Measurements from ENCODE around the gene UNCX. TPM values are rescaled to one million over a fixed set of nuclear protein-coding genes. Genes with fewer than 3 reads are reported as not detected.

UNCX gene
- total and polyA plus RNA-seq, 2 experiments from 2014 or later = not detected

DNA sequence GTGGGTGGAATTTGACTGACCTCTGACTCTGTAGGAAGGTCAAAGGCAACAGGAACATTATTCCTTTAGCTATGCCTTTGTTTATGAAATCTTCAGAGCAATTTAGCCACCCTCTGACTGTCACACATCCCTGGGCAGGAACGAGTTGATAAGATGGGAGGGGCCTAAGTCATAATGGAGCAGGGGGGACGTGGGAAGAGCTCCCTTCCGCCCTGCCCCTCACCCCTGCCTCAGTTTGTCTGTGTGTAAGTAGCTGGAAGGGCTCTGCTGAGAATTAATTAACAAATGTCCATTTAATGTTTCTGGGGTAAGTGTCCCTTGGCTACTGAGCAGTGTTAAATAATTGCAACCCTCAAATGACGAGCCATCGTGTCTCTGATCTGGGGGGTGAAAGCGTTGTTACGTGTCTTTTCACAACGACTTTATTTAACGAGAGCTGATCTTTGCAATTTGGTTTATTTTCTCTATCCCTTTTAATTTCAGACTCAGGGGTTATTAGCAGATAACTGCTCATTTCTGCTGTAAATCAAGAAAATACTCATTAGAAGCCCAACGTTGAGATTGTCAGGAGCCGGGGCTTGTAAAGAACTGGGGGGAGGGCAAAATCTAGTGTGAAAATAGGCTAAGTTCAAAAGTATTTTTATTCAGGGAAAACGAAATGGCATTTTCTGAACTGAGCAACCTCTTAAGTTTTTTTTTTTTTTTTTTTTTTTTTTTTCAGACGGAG lies 12.5 kb upstream of the UNCX start:
- H3K36me3 Mint-ChIP-seq (ENCODE audit: low read depth) = no peaks in the 10 kb centered on the region
- Histone ChIP-seq H3K79me2 (replicated peaks; ENCODE audit: insufficient read depth) (no peaks in the 10 kb centered on the region), H2AFZ (no peak overlapping the region), H3K36me3 (ENCODE audit: insufficient read depth) (no peaks in the 10 kb centered on the region), H3K4me2 (no peak overlapping the region), H3K4me1 (ENCODE audit: insufficient read depth) (peaks cover 5% of the 10 kb centered on the region), H3K27ac (ENCODE audit: low read depth) (no peak overlapping the region), H4K20me1 (replicated peaks; ENCODE audit: insufficient read depth) (0 out of 2 replicates have a peak, but pooled peaks cover 5% of the 10 kb centered on the region), H3K9me2 (ENCODE audit: insufficient read depth) (no peaks in the 10 kb centered on the region), H3K4me3 (no peak overlapping the region), H3K27me3 (ENCODE audit: insufficient read depth) (peaks cover 50% of the 10 kb centered on the region), H3F3A (replicated peaks; ENCODE audit: low read depth) (no peaks in the 10 kb centered on the region)
- peaks cover 3% of the 10 kb centered on the region; the same call in 1 of the 3 replicates for H3K4me1 Mint-ChIP-seq
- H3K27ac Mint-ChIP-seq = no peak overlapping the region
- H3K27me3 Mint-ChIP-seq (ENCODE audit: insufficient read depth, low read depth, poor library complexity) = peaks cover 61% of the 10 kb centered on the region
- H3K9me3 Mint-ChIP-seq = no peaks in the 10 kb centered on the region; the same call in 2 of the 3 replicates
- ATAC-seq = no peak
- TF ChIP-seq CREB1 (CRISPR knock-in tag; IDR thresholded peaks at IDR 0.05; ENCODE audit: low read depth) (no peak), NANOG (IDR thresholded peaks at IDR 0.05; ENCODE audit: borderline replicate concordance) (no peak), ZNF331 (CRISPR knock-in tag; IDR thresholded peaks at IDR 0.05; ENCODE audit: low read depth) (no peak), EZH2phosphoT487 (IDR thresholded peaks at IDR 0.05; ENCODE audit: unreplicated experiment) (no peak), STAT1 (IDR thresholded peaks at IDR 0.05; ENCODE audit: unreplicated experiment) (no peak), JUNB (IDR thresholded peaks at IDR 0.05; ENCODE audit: unreplicated experiment) (no peak), EZH2 (IDR thresholded peaks at IDR 0.05; ENCODE audit: low read depth, unreplicated experiment) (no peak), POLR2AphosphoS5 (IDR thresholded peaks at IDR 0.05; ENCODE audit: low read depth) (no peak), ZNF114 (CRISPR knock-in tag; IDR thresholded peaks at IDR 0.05) (no peak)
- TF ChIP-seq, protein P1, sequence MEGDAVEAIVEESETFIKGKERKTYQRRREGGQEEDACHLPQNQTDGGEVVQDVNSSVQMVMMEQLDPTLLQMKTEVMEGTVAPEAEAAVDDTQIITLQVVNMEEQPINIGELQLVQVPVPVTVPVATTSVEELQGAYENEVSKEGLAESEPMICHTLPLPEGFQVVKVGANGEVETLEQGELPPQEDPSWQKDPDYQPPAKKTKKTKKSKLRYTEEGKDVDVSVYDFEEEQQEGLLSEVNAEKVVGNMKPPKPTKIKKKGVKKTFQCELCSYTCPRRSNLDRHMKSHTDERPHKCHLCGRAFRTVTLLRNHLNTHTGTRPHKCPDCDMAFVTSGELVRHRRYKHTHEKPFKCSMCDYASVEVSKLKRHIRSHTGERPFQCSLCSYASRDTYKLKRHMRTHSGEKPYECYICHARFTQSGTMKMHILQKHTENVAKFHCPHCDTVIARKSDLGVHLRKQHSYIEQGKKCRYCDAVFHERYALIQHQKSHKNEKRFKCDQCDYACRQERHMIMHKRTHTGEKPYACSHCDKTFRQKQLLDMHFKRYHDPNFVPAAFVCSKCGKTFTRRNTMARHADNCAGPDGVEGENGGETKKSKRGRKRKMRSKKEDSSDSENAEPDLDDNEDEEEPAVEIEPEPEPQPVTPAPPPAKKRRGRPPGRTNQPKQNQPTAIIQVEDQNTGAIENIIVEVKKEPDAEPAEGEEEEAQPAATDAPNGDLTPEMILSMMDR (conservative IDR thresholded peaks at IDR 0.05; ENCODE audit: low read depth in 2 of 2) = no peak
- TF ChIP-seq, protein P2, sequence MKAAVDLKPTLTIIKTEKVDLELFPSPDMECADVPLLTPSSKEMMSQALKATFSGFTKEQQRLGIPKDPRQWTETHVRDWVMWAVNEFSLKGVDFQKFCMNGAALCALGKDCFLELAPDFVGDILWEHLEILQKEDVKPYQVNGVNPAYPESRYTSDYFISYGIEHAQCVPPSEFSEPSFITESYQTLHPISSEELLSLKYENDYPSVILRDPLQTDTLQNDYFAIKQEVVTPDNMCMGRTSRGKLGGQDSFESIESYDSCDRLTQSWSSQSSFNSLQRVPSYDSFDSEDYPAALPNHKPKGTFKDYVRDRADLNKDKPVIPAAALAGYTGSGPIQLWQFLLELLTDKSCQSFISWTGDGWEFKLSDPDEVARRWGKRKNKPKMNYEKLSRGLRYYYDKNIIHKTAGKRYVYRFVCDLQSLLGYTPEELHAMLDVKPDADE (IDR thresholded peaks at IDR 0.05) = no peak
- TF ChIP-seq, protein P3, sequence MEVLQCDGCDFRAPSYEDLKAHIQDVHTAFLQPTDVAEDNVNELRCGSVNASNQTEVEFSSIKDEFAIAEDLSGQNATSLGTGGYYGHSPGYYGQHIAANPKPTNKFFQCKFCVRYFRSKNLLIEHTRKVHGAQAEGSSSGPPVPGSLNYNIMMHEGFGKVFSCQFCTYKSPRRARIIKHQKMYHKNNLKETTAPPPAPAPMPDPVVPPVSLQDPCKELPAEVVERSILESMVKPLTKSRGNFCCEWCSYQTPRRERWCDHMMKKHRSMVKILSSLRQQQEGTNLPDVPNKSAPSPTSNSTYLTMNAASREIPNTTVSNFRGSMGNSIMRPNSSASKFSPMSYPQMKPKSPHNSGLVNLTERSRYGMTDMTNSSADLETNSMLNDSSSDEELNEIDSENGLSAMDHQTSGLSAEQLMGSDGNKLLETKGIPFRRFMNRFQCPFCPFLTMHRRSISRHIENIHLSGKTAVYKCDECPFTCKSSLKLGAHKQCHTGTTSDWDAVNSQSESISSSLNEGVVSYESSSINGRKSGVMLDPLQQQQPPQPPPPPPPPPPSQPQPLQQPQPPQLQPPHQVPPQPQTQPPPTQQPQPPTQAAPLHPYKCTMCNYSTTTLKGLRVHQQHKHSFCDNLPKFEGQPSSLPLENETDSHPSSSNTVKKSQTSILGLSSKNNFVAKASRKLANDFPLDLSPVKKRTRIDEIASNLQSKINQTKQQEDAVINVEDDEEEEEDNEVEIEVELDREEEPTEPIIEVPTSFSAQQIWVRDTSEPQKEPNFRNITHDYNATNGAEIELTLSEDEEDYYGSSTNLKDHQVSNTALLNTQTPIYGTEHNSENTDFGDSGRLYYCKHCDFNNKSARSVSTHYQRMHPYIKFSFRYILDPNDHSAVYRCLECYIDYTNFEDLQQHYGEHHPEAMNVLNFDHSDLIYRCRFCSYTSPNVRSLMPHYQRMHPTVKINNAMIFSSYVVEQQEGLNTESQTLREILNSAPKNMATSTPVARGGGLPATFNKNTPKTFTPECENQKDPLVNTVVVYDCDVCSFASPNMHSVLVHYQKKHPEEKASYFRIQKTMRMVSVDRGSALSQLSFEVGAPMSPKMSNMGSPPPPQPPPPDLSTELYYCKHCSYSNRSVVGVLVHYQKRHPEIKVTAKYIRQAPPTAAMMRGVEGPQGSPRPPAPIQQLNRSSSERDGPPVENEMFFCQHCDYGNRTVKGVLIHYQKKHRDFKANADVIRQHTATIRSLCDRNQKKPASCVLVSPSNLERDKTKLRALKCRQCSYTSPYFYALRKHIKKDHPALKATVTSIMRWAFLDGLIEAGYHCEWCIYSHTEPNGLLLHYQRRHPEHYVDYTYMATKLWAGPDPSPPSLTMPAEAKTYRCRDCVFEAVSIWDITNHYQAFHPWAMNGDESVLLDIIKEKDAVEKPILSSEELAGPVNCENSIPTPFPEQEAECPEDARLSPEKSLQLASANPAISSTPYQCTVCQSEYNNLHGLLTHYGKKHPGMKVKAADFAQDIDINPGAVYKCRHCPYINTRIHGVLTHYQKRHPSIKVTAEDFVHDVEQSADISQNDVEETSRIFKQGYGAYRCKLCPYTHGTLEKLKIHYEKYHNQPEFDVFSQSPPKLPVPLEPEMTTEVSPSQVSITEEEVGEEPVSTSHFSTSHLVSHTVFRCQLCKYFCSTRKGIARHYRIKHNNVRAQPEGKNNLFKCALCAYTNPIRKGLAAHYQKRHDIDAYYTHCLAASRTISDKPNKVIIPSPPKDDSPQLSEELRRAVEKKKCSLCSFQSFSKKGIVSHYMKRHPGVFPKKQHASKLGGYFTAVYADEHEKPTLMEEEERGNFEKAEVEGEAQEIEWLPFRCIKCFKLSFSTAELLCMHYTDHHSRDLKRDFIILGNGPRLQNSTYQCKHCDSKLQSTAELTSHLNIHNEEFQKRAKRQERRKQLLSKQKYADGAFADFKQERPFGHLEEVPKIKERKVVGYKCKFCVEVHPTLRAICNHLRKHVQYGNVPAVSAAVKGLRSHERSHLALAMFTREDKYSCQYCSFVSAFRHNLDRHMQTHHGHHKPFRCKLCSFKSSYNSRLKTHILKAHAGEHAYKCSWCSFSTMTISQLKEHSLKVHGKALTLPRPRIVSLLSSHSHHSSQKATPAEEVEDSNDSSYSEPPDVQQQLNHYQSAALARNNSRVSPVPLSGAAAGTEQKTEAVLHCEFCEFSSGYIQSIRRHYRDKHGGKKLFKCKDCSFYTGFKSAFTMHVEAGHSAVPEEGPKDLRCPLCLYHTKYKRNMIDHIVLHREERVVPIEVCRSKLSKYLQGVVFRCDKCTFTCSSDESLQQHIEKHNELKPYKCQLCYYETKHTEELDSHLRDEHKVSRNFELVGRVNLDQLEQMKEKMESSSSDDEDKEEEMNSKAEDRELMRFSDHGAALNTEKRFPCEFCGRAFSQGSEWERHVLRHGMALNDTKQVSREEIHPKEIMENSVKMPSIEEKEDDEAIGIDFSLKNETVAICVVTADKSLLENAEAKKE (CRISPR knock-in tag; IDR thresholded peaks at IDR 0.05) = no peak
- H3K4me3 Mint-ChIP-seq = no peak overlapping the region
- no peak for DNase-seq (ENCODE audit: low spot score)
